NT2/D1 (cell line): ENCODE data around the gene TERB1.

Experiments used
- SUZ12 ChIP-seq: IDR thresholded peaks from 2 replicates; pipeline ENCODE4 v1.6.1; 2011; ENCODE audit not compliant: insufficient read length, insufficient read depth; ENCODE audit errors: extremely low read depth
- YY1 ChIP-seq: IDR thresholded peaks from 2 replicates; pipeline ENCODE4 v1.6.1; 2011; ENCODE audit not compliant: insufficient read length, insufficient read depth
- ZNF274 ChIP-seq: IDR thresholded peaks from 2 replicates; pipeline ENCODE4 v1.6.1; 2011; ENCODE audit warnings: mild to moderate bottlenecking, low read depth, low read length

DNA sequence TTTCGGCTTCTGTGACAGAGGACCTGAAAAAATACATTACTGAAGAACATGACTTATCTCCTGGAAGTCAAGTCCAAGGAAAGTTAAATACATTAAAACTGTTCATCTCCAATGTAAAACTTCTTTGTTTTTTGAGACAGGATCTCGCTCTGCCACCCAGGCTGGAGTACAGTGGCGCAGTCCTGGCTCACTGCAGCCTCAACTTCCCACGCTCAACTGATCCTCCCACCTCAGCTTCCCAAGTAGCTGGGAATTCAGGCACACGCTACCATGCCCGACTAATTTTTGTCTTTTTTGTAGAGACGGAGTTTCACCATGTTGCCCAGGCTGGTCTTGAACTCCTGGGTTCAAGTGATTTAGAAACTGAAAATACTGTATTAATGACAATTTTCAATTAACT, 9.7 kb upstream of the TERB1 start:
- TF ChIP-seq ZNF274 (no peak), SUZ12 (no peak), YY1 (no peak)
